Measurements from ENCODE around the gene SKI.

The SKI gene

DNA sequence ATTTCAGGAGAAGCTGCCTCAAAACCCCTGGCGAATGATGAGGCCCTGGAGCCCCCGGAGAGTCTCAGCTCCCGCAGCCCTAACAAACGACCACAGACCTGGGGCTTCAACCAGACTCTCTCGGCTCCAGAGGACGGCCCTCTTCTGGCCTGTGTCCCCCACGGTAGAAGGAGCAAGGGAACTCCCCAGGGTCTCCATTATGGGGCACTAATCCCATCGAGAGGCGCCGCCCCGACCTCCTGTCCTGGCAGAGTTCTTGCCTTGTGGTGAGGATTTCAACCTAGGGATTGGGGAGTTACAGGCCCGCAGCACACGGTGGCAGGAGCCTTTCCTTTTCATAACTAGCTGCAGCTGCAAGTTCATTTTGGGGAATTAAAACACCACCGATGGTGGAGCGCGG lies 39.8 kb upstream of the SKI start:
- no peak for DNase-seq (ENCODE audit: low read depth)
- no peak overlapping the region for H3K4me3 ChIP-seq (ENCODE audit: low read depth, low read length)
- TF ChIP-seq, protein P1, sequence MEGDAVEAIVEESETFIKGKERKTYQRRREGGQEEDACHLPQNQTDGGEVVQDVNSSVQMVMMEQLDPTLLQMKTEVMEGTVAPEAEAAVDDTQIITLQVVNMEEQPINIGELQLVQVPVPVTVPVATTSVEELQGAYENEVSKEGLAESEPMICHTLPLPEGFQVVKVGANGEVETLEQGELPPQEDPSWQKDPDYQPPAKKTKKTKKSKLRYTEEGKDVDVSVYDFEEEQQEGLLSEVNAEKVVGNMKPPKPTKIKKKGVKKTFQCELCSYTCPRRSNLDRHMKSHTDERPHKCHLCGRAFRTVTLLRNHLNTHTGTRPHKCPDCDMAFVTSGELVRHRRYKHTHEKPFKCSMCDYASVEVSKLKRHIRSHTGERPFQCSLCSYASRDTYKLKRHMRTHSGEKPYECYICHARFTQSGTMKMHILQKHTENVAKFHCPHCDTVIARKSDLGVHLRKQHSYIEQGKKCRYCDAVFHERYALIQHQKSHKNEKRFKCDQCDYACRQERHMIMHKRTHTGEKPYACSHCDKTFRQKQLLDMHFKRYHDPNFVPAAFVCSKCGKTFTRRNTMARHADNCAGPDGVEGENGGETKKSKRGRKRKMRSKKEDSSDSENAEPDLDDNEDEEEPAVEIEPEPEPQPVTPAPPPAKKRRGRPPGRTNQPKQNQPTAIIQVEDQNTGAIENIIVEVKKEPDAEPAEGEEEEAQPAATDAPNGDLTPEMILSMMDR (IDR thresholded peaks at IDR 0.05; ENCODE audit: low read depth, low read length, missing control alignments), result no peak

DNA sequence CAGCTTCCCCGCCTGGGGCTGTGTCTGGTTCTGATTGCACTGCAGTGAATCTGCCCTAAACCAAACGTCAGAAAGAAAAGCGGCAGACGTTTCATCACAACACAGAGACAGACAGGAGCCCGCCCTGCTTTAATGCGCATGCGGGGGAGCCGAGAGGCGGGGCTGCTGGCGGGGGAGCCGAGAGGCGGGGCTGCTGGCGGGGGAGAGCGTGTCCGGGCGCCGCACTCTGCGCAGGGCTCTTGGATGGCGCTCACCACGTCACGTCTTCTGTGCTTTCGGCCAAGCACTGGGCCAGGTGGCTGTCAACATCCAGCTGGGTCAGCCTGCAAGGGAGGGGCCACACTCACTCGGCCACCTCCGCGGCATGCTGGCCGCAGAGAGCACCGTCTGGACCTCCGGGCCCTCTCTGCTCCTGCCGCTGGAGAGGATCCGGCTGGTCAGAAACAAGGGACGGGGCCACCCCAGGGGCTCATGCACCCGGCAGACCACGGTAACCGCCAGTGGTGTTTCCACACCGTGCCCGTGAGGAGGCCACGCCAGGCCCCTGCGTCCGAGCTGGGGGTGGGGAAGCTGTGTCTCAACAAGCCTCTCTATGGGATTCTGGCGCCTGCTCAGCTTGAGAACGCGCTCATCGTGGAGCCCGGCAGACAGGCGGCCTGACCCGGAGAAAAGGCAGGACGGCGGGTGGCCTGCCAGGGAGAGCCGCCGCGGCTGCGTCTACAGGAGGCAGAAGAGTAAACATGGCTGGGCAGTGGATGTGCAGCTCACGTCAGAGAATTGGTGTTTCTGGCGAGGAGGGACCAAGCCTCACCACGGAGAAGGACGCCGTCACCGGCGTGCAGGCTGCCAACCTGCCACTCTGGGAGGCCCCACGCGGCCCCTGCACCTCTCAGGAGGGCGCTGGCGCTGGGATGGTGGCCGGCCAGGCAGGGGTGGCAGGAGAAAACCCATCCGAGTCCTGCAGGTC lies 38.4 kb upstream of the SKI start:
- no peak for DNase-seq (ENCODE audit: low read depth)
- TF ChIP-seq, protein P1 (IDR thresholded peaks at IDR 0.05; ENCODE audit: low read depth, low read length, missing control alignments), result no peak
- H3K4me3 ChIP-seq (ENCODE audit: low read depth, low read length), result no peak overlapping the region

DNA sequence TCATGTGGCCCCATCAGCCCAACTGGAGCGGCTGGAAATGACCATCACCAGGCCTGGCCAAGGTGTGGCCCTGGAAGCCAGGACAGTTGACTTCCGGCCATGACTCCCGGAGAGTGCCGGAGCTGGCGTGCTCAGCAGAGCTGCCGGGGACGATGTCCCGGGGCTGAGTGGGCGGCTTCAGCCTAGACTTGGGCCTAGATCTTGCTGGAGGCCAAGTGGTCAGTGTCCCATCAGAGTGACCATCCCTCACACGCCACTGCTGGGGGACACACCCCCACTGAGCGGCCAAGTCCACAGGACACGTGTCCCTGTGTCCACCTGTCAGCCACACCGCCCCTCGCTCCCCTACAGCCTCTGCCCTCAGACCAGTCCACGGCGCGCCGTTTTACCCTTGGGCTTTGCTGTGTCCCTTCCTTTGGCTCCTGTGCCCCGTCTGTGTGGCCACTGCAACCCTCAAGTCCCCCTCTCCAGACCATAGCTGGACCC lies 37.6 kb upstream of the SKI start:
- H3K4me3 ChIP-seq (ENCODE audit: low read depth, low read length), result no peak overlapping the region
- TF ChIP-seq, protein P1 (IDR thresholded peaks at IDR 0.05; ENCODE audit: low read depth, low read length, missing control alignments), result no peak
- no peak for DNase-seq (ENCODE audit: low read depth)

DNA sequence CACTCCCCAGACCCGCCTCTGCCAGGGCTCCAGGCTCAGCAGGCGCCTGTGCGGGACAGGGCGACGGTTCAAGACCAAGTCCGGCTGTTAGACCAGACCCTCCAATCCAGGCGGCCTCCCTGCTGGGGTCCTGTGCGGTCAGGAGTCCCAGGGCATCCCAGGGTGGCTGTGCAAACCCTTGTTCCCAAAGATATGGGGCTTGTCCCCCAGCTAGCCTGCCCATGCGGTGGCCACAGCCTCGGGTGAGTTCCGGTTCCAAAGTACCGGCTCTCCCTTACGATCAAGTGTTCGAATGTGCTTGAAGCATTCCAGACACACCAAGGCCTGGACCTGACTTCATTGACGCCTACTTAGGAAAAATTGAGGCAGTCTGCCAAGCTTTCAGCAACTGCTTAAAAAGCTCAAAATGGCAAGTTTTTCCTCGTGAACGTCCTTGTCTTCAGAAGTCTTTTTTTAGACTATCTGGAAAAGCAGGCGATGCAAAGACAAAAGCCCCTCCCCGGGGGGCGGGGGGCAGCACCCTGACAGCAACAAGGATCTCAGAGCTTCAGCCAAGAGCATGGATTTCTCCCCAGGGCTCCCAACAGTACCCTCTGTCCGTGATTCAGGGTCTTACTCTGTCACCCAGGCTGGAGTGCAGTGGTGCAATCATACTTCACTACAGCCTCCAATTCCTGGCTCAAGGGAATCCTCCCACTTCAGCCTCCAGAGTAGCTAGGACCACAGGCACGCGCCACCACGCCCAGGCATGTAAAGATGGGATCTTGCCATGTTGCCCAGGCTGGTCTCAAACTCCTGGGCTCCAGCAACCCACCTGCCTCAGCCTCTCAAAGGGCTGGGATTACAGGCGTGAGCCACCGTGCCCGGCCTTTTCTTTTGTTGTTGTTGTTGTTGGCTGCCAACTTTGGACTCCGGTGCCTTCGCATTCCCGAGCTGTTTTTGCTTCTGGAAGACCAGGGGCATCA lies 35.8 kb upstream of the SKI start:
- no peak for DNase-seq (ENCODE audit: low read depth)
- TF ChIP-seq, protein P1 (IDR thresholded peaks at IDR 0.05; ENCODE audit: low read depth, low read length, missing control alignments), result no peak
- no peak overlapping the region for H3K4me3 ChIP-seq (ENCODE audit: low read depth, low read length)

DNA sequence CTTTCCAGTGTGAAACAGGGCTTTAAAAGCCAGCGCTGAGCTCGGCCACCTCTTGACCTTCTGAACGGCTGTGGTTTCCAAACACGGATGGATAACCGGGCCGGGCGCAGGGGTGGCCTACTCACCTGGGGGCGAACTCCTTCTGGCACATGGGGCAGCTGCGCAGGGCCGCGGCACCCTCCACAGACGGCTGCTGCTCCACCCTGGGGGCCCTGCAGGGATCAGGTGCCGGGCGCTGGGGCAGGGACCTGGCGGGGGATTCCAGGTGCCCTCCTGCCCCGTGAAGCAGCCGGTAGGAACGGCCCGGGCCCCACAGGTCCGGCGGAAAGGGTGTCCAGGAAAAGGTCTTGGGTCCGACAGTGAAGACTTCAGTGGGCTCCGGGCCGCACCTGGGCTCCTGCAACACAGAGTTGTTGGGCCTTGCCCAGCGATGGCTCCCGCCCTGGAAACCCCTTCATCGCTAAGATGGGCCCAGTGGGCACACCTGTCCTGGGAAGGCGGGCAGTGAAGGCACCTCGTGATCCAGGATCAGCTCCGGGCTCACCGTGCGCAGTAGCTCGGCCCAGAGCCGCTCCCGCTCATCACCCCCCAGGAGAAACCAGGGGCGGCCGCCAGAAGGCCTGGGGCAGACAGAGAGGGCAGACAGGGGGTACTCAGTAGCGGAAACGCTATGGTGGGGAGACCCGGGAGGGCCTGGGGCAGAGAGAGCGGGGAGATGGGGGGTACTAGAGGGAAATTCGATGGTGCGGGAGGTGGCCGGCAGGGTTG lies 34.4 kb upstream of the SKI start:
- no peak for DNase-seq (ENCODE audit: low read depth)
- TF ChIP-seq, protein P1 (IDR thresholded peaks at IDR 0.05; ENCODE audit: low read depth, low read length, missing control alignments), result no peak
- H3K4me3 ChIP-seq (ENCODE audit: low read depth, low read length), result peak overlapping the region; percentile 59

DNA sequence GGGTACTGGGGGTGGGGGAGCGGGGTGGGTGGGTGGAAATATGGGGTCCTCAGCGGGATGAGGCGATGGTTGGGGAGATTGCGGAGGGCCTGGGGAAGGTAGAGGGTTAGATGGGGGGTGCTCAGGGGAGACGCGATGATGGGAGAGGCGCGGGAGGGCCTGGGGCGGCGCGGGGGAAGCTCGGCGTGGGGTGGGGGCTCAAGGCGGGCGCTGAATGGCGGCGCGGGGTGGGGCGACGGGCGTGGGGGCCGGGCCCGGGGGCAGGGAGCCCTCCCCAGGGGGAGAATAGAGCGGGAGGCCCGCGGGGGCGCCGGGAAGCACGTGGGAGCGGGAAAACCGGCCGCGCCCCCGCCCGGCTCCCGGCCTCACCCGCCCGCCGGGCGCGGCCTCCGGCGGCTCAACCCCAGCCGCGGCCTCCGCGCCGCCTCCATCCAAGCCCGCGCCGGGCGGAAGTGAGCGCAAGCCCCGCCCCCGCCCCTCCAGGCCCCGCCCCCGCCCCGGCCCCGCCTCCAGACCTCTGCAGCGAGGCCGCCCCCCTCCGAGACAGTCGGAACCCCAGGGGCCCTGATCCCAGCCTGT lies 33.7 kb upstream of the SKI start, which contains the start of gene FAAP20:
TSS of gene FAAP20 (minus strand) at position 454 of the 579 bp plus-strand sequence. CDS start at position 431, 23 bp downstream.
- no peak for DNase-seq (ENCODE audit: low read depth)
- TF ChIP-seq, protein P1 (IDR thresholded peaks at IDR 0.05; ENCODE audit: low read depth, low read length, missing control alignments), result no peak
- peak within 1 kb of the TSS; percentile 65 for H3K4me3 ChIP-seq (ENCODE audit: low read depth, low read length)
